Activated gamma-delta T cell treated with anti-CD3 and anti-CD28 coated beads, Interleukin-2, amount 50 U/mL, for 16 hours (primary cell): Measurements from ENCODE around the gene INCA1.

ENCODE experiments used
- DNase-seq: peaks from one replicate; pipeline ENCODE4 v3.0.0-alpha.2; 2020; ENCODE audit warnings: low read depth

The INCA1 gene

GRCh38 chr17:4948166-4948930 is 49.0 kb downstream of the INCA1 start, which contains the start of gene PFN1:
Gene PFN1 (minus strand): TSS chr17:4948530. CDS start chr17:4948394, 136 bp downstream.
- DNase-seq = peak; percentile 86

DNA sequence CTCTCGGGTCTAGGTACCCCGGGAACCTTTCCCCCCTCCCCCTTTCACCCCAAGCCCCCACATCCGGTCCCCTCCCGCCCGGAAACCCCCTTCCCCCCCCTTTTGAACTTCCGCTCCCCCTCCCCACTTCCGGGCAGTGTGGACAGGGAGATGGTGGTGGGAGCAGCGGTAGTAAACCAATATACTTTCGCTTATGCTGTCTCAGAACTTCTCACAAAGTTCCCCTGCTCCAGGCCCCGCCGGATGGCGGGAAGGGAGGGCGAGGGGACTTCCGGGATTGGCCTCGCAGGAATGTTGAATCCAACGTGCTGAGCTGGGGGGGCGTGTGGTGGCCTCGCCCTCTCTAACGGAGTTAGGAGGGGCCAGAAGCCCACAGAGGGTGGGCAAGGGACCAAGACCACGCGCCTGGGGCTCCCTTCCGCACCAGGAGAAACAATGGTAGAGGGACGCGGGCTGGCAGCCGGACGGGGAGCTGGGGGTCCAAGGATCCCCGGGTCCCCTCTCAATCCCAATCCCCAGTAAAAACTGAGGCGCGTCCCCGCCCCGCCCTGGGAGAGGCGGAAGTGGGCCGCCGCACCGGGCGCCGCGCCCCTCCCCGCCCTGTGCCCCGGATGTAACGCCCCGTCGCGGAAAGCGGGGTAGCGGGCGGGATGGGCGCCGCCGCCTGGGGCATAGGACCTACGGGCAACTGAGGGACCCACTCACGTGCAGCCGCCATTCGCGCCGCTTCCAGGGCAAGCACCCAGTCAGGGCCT is 49.7 kb downstream of the INCA1 start:
- peak; percentile 55 for DNase-seq

- DNase-seq = no peak
These were observed 50.3 kb downstream of the INCA1 start for GRCh38 chr17:4947010-4947410.

- no peak for DNase-seq
These were observed 50.9 kb downstream of the INCA1 start for GRCh38 chr17:4946312-4946976.

- DNase-seq = no peak
These were observed 51.4 kb downstream of the INCA1 start for GRCh38 chr17:4945944-4946280.

DNA sequence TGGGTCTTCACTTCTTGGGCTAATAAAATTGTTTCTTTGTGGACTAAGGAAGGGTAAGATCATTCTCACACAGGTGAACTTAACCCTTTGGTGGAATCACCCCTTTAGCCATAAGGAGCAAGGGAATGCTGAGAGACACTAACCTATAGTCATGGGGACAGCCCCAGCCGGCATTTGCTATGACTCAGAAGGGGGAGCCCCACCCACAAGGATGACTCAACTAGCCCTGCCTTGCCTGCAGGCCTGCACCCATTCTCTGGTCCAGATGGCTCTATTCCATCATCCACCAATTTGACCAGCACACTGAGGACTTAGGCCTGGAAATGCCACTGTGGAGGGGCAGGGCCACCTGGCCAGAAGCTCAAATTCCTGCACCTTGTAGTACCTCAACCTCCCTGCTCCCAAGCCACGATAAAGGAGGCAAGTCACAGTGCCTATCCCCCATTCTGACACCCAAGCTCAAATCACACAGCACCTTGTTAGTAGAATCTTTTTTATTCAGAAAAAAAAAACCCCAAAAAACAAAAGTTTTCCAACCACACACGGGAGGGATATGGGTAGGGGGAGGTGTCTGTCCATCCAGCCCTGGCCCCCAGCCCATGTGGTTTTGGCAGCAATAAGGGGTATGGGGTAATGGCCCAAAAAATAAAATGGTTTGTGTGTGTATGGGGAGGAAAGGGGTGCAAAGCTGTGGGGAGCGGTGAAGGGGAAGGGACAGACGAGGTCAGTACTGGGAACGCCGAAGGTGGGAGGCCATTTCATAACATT is 52.0 kb downstream of the INCA1 start:
- DNase-seq = peak; percentile 76

DNA sequence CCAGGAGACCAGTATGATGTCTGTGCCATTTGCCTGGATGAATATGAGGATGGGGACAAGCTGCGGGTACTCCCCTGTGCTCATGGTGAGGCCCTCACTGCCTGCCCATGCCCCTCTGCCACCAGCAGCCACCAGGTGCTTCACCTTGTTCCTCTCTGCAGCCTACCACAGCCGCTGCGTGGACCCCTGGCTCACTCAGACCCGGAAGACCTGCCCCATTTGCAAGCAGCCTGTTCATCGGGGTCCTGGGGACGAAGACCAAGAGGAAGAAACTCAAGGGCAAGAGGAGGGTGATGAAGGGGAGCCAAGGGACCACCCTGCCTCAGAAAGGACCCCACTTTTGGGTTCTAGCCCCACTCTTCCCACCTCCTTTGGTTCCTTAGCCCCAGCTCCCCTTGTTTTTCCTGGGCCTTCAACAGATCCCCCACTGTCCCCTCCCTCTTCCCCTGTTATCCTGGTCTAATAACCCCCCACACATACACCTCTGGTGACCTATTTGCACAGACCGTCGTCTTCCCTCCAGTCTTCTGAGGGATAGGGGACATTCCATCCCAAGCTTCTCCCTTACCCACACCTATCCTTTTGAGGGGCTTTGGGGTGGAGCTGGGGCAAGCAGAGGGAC is 52.7 kb downstream of the INCA1 start:
- no peak for DNase-seq

- peak; percentile 41 for DNase-seq
These were observed 53.2 kb downstream of the INCA1 start for GRCh38 chr17:4944163-4944553.

- DNase-seq = no peak
These were observed 54.4 kb downstream of the INCA1 start for GRCh38 chr17:4942760-4943508.

DNA sequence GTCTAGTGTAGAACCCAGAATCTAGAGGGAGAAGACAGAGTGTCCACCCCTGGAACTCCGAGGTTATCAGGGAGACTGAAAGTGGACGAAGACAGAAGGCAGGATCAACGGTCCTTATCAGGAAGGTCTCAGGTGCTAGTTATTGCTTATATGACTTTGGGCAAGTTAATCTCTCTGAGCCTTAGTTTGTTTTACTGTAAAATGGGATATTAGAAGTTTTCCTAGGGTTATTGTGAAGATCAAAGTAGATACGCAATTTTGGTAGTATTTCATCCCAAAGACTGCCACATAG is 56.1 kb downstream of the INCA1 start:
- DNase-seq = no peak

DNA sequence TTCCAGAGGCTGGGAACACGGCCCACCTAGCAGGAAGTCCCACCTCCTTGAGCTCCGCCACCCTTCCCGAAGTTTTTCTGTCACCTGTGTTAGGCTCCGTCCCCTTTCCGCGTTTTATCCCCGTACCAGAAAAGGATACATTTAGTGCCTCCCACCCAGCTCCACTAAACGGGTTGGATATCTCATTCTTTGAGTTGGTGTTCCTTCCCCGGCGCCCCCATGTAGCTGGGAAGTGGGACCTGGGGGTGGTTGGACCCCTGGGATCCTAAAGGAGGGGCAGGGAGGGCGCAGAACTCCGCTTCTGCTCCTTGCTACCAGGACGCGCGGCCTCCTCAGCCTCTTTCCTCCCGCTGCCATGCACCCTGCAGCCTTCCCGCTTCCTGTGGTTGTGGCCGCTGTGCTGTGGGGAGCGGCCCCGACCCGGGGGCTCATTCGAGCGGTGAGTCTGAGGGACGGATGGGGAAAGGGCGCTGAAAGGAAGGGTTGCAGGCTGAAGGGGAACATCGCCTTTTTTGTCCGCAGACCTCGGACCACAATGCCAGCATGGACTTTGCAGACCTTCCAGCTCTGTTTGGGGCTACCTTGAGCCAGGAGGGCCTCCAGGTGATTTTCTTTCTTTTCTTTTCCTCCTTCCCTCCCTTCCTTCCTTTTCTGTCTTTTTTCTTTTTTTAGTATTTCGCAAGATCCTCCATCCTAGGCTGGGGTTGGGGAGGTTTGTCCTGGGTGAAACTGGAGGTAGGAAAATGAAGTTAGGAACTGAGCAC is 56.6 kb downstream of the INCA1 start:
- DNase-seq = peak; percentile 12

GRCh38 chr17:4939796-4940554 is 57.3 kb downstream of the INCA1 start, which contains the start of the genes RNF167 and SLC25A11:
Gene RNF167 (plus strand): TSS chr17:4940268. CDS start chr17:4940910, 642 bp downstream.
Gene SLC25A11 (minus strand): TSS chr17:4940046. CDS start chr17:4939910, 136 bp downstream.
- DNase-seq = peak; percentile 91

GRCh38 chr17:4939546-4939795 is 57.9 kb downstream of the INCA1 start:
- peak; percentile 9 for DNase-seq

DNA sequence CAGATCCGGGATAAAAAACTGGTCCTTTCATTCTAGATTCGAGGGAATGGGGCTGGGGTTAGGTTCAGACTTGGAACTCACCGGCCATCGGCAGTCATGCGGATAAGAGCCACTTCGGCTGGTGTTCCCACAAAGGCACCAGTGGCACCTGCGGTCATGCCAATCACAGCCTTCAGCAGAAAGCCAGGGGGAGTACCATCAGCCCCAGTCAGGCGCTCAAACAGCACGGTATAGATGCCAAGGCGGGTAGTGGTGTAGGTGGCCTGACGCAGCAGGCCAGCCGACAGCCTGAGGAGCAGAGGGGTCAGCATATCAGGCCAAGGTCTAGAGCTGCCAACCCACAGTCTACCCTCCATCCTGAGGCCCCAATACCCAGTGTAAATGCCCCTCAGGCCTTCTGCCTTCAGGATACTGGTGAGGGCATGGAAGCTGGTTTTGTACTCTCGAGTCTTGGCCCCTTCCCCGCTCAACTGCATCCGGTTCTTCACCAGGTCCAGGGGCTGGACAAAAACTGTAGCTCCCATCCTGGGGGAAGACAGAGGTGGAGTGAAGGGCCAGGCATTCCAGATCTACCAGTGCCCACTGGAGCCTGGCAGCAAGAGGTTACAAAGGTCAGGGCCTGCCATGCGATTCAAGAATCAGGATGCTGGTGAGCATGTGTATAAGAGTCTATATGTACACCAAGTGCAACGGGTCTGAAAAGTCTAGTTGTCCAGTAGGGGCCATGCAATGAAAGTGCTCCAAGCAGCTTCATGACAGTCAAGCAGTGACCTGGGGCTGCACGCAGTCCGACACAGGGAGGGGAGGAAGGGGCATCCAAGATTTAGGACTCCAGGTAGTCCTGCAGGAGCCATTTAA is 58.4 kb downstream of the INCA1 start:
- no peak for DNase-seq
